HL-60 (cell line): Measurements from ENCODE around the gene CDH23.

Experiments
- DNase-seq, 2 experiments: peaks; one replicate each; pipeline ENCODE4 v3.0.0-alpha.2; 2010 to 2020; ENCODE audit warnings: low read depth in 1 of 2, low spot score in 1 of 2
- H3K27ac ChIP-seq: fragments of 250-450 bp; sonication (Bioruptor Pico); replicated peaks from 2 replicates; pipeline ENCODE4 v1.5.1; 2020; ENCODE audit warnings: mild to moderate bottlenecking, moderate library complexity
- H3K27me3 ChIP-seq: fragments of 250-450 bp; sonication (Bioruptor Pico); 2 replicates; pipeline ENCODE4 v1.5.1; 2021; ENCODE audit warnings: mild to moderate bottlenecking, moderate library complexity; ENCODE audit not compliant: insufficient read depth, poor library complexity, severe bottlenecking
- H3K4me3 ChIP-seq: replicated peaks from 2 replicates; pipeline ENCODE4 v1.5.1; 2011; ENCODE audit warnings: mild to moderate bottlenecking, control low read depth, low read length; ENCODE audit not compliant: insufficient read depth
- CTCF ChIP-seq: IDR thresholded peaks from one replicate; pipeline ENCODE4 v1.5.1; 2011; ENCODE audit warnings: low read length, control low read depth, inconsistent platforms; ENCODE audit not compliant: insufficient read depth
- GABPA ChIP-seq: IDR thresholded peaks from 2 replicates; pipeline ENCODE4 v1.6.1; 2012; ENCODE audit warnings: low read depth
- POLR2AphosphoS5 ChIP-seq: IDR thresholded peaks from 2 replicates; pipeline ENCODE4 v1.6.1; 2012; ENCODE audit warnings: low read depth
- REST ChIP-seq: IDR thresholded peaks from 2 replicates; pipeline ENCODE4 v1.6.1; 2012; ENCODE audit warnings: low read depth; ENCODE audit not compliant: insufficient replicate concordance
- SPI1 ChIP-seq: IDR thresholded peaks from 2 replicates; pipeline ENCODE4 v1.6.1; 2012; ENCODE audit warnings: low read depth, mild to moderate bottlenecking, borderline replicate concordance

Gene CDH23

DNA sequence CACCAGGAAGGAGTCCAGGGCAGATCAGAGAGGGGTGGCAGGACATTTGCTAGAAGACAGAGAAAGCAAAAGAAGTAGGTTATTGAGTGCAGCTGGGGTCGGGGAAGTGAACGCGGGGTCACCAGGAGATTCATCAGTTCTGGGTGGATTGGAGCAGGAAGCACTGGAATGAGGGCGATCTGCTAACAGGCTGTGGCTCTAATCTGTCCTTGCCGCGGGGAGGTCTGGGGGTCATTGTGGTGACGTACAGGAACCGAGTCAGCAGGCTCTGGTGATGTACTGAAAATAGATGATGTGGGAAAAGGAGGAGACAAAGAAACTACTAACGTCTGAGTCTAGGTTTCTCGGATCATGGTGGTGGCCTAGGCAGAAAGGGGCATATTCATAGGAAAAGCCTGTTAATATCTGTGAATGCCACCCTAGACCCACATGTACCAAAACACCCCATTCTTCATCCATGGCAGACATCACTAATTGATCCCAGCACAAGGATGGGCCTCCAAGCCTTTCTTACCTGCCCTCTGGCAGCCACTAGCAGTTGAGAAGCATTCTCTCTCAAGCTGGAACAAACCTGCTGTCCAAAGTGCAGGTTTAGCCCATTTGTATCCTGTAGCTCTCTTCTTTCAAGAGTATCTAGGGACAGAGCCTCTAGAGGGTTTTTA is 188.3 kb downstream of the CDH23 start:
- no peaks in the 10 kb centered on the region for H3K27me3 ChIP-seq
- TF ChIP-seq GABPA (no peak), REST (no peak), CTCF (no peak), SPI1 (no peak)
- no peak for DNase-seq
- H3K4me3 ChIP-seq, result no peak overlapping the region
- H3K27ac ChIP-seq, result no peak overlapping the region

GRCh38 chr10:71585564-71586290 is 189.0 kb downstream of the CDH23 start:
- H3K4me3 ChIP-seq, result no peak overlapping the region
- no peak for TF ChIP-seq GABPA
- no peak for TF ChIP-seq CTCF
- H3K27ac ChIP-seq, result no peak overlapping the region
- no peak for DNase-seq
- no peaks in the 10 kb centered on the region for H3K27me3 ChIP-seq

GRCh38 chr10:71587941-71588573 is 191.3 kb downstream of the CDH23 start:
- TF ChIP-seq REST (no peak), CTCF (no peak), SPI1 (no peak), GABPA (no peak), POLR2AphosphoS5 (no peak)
- no peaks in the 10 kb centered on the region for H3K27me3 ChIP-seq
- H3K27ac ChIP-seq, result no peak overlapping the region
- no peak overlapping the region for H3K4me3 ChIP-seq
- no peak for DNase-seq
